ENCODE measurements around the gene FDX1. TPM values are rescaled to one million over a fixed set of nuclear protein-coding genes. Genes with fewer than 3 reads are reported as not detected.

The FDX1 gene
- total and polyA plus RNA-seq, 2 of the 13 experiments (the other 11 are each of a cell fraction or from before 2014, with no cell fraction given) = 4.5 to 13.1 TPM

DNA sequence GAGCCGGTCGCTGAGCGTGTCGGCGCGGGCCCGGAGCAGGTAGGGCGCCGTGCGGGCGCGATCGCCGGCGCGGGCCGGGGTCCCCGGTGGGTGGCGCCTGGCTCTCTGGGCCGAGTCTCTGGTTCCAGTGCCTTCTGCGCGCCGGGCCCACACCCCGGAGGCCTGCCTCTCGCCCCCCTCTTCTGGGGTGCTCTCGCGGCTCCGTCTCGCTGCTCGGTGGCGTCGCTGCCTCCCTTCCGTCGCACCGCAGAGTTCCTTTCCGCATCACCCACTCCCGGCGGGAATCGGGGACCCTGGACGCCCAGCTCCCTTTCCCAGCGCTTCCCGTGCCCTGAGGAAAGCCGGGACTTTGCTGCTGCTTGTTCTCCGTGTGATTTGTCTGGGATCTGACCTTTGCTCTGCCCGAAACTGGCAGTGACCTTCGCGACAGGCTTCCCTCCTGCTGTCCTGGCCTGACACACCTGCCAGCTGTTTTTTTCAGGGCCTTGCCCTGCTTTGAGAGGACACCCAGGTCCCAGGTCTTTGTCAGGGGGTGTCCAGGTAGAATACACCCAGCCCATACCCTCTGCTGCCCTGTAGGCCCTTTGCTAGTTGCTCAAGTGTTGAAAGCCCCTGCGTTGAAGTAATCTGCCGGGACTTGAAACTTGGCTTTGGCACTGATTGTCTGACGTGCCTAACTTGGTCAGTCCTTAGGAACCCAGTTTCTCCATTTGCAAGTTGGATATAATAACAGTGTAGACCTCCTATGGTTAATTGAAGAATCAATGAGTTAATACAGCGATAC, 711 bp downstream of the FDX1 start (continued):
- TF ChIP-seq ZNF317 (CRISPR knock-in tag; IDR thresholded peaks at IDR 0.05) (no peak), RBM39 (IDR thresholded peaks at IDR 0.05; ENCODE audit: low read depth, low read length, poor library complexity, severe bottlenecking) (peak; percentile 75), BRCA1 (CRISPR knock-in tag; IDR thresholded peaks at IDR 0.05) (no peak), ZNF12 (CRISPR knock-in tag; IDR thresholded peaks at IDR 0.05) (0 out of 2 replicates have a peak, but pooled peaks have one; percentile 24), NR1H2 (CRISPR knock-in tag; IDR thresholded peaks at IDR 0.05; ENCODE audit: borderline replicate concordance, low read depth) (no peak), ZNF101 (CRISPR knock-in tag; IDR thresholded peaks at IDR 0.05; ENCODE audit: borderline replicate concordance, low read depth) (0 out of 2 replicates have a peak, but pooled peaks have one; percentile 1), ZNF264 (CRISPR knock-in tag; IDR thresholded peaks at IDR 0.05) (no peak), POLR2AphosphoS5 (IDR thresholded peaks at IDR 0.05; ENCODE audit: low read depth, low read length) (peak; percentile 50; the same call in 1 of the 2 replicates), SOX5 (CRISPR knock-in tag; IDR thresholded peaks at IDR 0.05; ENCODE audit: borderline replicate concordance) (no peak), ZBTB20 (CRISPR knock-in tag; IDR thresholded peaks at IDR 0.05; ENCODE audit: borderline replicate concordance, low read depth) (no peak), PHB2 (IDR thresholded peaks at IDR 0.05; ENCODE audit: partially characterized antibody) (no peak), HOXD1 (CRISPR knock-in tag; IDR thresholded peaks at IDR 0.05) (peak; percentile 63; the same call in 1 of the 2 replicates)
- TF ChIP-seq, protein P1, sequence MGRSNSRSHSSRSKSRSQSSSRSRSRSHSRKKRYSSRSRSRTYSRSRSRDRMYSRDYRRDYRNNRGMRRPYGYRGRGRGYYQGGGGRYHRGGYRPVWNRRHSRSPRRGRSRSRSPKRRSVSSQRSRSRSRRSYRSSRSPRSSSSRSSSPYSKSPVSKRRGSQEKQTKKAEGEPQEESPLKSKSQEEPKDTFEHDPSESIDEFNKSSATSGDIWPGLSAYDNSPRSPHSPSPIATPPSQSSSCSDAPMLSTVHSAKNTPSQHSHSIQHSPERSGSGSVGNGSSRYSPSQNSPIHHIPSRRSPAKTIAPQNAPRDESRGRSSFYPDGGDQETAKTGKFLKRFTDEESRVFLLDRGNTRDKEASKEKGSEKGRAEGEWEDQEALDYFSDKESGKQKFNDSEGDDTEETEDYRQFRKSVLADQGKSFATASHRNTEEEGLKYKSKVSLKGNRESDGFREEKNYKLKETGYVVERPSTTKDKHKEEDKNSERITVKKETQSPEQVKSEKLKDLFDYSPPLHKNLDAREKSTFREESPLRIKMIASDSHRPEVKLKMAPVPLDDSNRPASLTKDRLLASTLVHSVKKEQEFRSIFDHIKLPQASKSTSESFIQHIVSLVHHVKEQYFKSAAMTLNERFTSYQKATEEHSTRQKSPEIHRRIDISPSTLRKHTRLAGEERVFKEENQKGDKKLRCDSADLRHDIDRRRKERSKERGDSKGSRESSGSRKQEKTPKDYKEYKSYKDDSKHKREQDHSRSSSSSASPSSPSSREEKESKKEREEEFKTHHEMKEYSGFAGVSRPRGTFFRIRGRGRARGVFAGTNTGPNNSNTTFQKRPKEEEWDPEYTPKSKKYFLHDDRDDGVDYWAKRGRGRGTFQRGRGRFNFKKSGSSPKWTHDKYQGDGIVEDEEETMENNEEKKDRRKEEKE (IDR thresholded peaks at IDR 0.05) = no peak
- TF ChIP-seq, protein P2, sequence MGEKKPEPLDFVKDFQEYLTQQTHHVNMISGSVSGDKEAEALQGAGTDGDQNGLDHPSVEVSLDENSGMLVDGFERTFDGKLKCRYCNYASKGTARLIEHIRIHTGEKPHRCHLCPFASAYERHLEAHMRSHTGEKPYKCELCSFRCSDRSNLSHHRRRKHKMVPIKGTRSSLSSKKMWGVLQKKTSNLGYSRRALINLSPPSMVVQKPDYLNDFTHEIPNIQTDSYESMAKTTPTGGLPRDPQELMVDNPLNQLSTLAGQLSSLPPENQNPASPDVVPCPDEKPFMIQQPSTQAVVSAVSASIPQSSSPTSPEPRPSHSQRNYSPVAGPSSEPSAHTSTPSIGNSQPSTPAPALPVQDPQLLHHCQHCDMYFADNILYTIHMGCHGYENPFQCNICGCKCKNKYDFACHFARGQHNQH (CRISPR knock-in tag; IDR thresholded peaks at IDR 0.05) = no peak
- TF ChIP-seq, protein P3, sequence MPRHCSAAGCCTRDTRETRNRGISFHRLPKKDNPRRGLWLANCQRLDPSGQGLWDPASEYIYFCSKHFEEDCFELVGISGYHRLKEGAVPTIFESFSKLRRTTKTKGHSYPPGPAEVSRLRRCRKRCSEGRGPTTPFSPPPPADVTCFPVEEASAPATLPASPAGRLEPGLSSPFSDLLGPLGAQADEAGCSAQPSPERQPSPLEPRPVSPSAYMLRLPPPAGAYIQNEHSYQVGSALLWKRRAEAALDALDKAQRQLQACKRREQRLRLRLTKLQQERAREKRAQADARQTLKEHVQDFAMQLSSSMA (CRISPR knock-in tag; IDR thresholded peaks at IDR 0.05) = peak; percentile 33; the same call in 1 of the 2 replicates
- TF ChIP-seq, protein P4, sequence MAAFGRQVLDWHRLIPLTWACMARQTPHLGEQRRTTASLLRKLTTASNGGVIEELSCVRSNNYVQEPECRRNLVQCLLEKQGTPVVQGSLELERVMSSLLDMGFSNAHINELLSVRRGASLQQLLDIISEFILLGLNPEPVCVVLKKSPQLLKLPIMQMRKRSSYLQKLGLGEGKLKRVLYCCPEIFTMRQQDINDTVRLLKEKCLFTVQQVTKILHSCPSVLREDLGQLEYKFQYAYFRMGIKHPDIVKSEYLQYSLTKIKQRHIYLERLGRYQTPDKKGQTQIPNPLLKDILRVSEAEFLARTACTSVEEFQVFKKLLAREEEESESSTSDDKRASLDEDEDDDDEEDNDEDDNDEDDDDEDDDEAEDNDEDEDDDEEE (CRISPR knock-in tag; IDR thresholded peaks at IDR 0.05) = peak; percentile 23; the same call in 1 of the 2 replicates
- TF ChIP-seq, protein P5, sequence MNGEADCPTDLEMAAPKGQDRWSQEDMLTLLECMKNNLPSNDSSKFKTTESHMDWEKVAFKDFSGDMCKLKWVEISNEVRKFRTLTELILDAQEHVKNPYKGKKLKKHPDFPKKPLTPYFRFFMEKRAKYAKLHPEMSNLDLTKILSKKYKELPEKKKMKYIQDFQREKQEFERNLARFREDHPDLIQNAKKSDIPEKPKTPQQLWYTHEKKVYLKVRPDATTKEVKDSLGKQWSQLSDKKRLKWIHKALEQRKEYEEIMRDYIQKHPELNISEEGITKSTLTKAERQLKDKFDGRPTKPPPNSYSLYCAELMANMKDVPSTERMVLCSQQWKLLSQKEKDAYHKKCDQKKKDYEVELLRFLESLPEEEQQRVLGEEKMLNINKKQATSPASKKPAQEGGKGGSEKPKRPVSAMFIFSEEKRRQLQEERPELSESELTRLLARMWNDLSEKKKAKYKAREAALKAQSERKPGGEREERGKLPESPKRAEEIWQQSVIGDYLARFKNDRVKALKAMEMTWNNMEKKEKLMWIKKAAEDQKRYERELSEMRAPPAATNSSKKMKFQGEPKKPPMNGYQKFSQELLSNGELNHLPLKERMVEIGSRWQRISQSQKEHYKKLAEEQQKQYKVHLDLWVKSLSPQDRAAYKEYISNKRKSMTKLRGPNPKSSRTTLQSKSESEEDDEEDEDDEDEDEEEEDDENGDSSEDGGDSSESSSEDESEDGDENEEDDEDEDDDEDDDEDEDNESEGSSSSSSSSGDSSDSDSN (CRISPR knock-in tag; IDR thresholded peaks at IDR 0.05) = peak; percentile 88
- TF ChIP-seq, protein P6, sequence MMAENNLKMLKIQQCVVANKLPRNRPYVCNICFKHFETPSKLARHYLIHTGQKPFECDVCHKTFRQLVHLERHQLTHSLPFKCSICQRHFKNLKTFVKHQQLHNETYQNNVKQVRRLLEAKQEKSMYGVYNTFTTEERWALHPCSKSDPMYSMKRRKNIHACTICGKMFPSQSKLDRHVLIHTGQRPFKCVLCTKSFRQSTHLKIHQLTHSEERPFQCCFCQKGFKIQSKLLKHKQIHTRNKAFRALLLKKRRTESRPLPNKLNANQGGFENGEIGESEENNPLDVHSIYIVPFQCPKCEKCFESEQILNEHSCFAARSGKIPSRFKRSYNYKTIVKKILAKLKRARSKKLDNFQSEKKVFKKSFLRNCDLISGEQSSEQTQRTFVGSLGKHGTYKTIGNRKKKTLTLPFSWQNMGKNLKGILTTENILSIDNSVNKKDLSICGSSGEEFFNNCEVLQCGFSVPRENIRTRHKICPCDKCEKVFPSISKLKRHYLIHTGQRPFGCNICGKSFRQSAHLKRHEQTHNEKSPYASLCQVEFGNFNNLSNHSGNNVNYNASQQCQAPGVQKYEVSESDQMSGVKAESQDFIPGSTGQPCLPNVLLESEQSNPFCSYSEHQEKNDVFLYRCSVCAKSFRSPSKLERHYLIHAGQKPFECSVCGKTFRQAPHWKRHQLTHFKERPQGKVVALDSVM (CRISPR knock-in tag; IDR thresholded peaks at IDR 0.05) = 0 out of 2 replicates have a peak, but pooled peaks have one; percentile 16

Data from HepG2 (cell line).